ENCODE measurements around the gene DQX1. TPM values are rescaled to one million over a fixed set of nuclear protein-coding genes. Genes with fewer than 3 reads are reported as not detected.
A peak's percentile ranks its signal among the peaks of the same experiment; 100 is the strongest.

Gene DQX1
- total RNA-seq, 1 donor from 2014 or later: 9.6 TPM

DNA sequence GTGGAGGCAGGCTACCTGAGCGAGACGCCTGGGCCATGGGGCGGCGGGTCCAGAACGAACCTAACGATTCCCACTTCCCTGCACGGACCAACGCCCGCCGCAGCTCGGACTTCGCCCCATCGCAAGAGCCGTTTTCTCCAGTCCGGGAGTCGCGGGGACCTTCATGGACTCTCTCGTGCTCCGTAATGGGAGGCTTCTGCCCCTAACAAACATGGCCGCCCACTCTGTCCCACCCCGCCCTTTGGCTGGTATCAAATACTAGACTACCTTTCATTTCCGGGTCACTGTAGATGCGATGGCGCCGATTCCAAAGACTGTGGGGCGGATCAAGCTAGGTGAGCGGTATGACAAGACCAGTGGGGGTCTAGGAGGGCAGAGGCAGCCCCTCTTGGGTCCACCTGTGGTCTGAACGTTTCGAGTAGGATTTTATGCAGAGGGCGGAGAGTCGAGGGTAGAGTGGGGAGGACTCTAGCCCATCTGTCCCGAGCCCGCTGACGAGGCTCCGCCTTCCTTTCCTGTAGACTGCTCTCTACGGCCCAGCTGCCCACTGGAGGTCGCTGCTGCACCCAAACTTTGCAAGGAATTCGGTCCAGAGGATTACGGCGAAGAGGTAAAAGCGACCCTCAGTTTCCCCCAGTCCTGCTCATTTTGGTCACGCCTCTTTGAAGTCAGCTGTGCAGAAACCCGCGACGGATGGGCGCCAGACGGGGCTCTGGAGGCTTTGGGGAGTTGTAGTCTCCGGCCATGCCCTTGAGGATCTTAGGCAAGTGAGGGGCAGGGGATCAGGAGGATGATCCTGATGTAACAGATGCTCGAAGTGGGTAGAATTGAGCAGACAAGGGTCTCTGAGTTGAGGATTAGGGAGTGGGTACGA lies 43.0 kb downstream of the DQX1 start, which contains the start of the genes CCDC142 and TTC31:
TSS of gene CCDC142 (minus strand) at position 198 of the 874 bp plus-strand sequence. CDS start at position 37, 161 bp downstream.
TSS of gene TTC31 (plus strand) at position 281 of the 874 bp plus-strand sequence. CDS start at position 296, 15 bp downstream.
- H3K4me1 ChIP-seq: peaks cover 35% of the 10 kb centered on the region
- no peaks in the 10 kb centered on the region for H3K27me3 ChIP-seq
- DNase-seq (ENCODE audit: extremely low spot score in 2 of 2): peak in 1 of 2 donors; percentile 98
- H3K36me3 ChIP-seq: no peaks in the 10 kb centered on the region
- peak within 1 kb of the TSS; percentile 87 for H3K27ac ChIP-seq
- H3K4me3 ChIP-seq: peak within 1 kb of the TSS; percentile 75 to 79
- intact Hi-C loops (cut with DNase I): loop anchor here (2.0 to 10.0 kb wide), 2 partner anchors 104 to 748 kb away; partner anchors contain the start of gene TPRKB
- peak; percentile 89 to 98 for TF ChIP-seq POLR2AphosphoS5 (IDR thresholded peaks at IDR 0.05; ENCODE audit: insufficient read depth in 1 of 2, low read depth in 1 of 2)
- TF ChIP-seq, protein P1, sequence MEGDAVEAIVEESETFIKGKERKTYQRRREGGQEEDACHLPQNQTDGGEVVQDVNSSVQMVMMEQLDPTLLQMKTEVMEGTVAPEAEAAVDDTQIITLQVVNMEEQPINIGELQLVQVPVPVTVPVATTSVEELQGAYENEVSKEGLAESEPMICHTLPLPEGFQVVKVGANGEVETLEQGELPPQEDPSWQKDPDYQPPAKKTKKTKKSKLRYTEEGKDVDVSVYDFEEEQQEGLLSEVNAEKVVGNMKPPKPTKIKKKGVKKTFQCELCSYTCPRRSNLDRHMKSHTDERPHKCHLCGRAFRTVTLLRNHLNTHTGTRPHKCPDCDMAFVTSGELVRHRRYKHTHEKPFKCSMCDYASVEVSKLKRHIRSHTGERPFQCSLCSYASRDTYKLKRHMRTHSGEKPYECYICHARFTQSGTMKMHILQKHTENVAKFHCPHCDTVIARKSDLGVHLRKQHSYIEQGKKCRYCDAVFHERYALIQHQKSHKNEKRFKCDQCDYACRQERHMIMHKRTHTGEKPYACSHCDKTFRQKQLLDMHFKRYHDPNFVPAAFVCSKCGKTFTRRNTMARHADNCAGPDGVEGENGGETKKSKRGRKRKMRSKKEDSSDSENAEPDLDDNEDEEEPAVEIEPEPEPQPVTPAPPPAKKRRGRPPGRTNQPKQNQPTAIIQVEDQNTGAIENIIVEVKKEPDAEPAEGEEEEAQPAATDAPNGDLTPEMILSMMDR (IDR thresholded peaks at IDR 0.05): peak; percentile 49 to 83 (median 76)
- peak in 1 of 2 donors; percentile 29 for TF ChIP-seq POLR2A (IDR thresholded peaks at IDR 0.05)
- no peaks in the 10 kb centered on the region for H3K9me3 ChIP-seq

DNA sequence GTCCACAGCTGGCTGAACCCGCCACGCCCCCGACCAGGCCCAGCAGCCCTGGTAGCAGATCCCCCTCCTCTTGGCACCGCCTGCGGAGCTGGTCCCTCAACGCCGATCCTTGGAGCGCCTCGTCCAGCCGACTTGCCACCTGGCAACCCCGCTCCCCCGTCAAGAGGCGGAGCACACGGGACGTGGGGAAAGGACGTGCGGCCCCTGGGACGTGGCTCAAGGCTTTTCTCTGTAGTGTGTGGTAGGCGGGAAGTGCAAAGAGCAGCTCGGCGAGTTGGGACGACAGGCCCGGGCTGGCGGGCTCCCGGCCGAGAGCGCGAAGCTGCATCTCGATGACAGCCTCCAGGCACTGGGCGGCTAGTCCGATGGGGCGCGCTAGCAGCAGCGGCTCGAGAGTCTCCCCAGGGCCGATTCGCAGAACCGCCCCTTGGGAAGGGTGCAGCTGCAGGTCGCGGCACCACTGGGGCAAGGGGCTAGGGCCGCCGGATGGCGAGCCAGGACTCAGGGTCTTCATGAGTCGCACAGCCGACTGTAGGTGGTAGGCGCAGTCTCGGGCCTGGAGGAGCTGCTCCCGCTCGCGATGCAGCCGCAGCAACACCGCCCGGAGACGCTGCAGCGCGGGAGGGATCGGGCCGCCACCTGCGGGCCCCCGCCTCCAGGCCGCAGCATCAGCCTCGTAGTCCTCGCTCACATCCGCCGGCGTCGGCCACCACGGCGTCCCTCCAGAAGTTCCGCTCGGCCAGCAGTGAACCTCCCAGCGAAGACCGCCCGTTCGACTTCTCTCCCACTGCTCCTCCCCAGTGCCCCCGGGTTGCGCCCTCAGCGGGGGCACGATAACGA lies 43.9 kb downstream of the DQX1 start:
- H3K27ac ChIP-seq: peak overlapping the region; percentile 87
- no peaks in the 10 kb centered on the region for H3K9me3 ChIP-seq
- H3K27me3 ChIP-seq: no peaks in the 10 kb centered on the region
- TF ChIP-seq POLR2AphosphoS5 (IDR thresholded peaks at IDR 0.05; ENCODE audit: insufficient read depth in 1 of 2, low read depth in 1 of 2) (no peak), POLR2A (IDR thresholded peaks at IDR 0.05) (no peak)
- TF ChIP-seq, protein P1 (IDR thresholded peaks at IDR 0.05): no peak
- peaks cover 35% of the 10 kb centered on the region for H3K4me1 ChIP-seq
- peak overlapping the region; percentile 75 to 79 for H3K4me3 ChIP-seq
- intact Hi-C loops (cut with DNase I): loop anchor here (2.0 to 10.0 kb wide), 2 partner anchors 105 to 747 kb away; partner anchors contain the start of gene TPRKB
- DNase-seq (ENCODE audit: extremely low spot score in 2 of 2): no peak
- H3K36me3 ChIP-seq: peaks cover 0 to 5% of the 10 kb centered on the region in 2 donors

DNA sequence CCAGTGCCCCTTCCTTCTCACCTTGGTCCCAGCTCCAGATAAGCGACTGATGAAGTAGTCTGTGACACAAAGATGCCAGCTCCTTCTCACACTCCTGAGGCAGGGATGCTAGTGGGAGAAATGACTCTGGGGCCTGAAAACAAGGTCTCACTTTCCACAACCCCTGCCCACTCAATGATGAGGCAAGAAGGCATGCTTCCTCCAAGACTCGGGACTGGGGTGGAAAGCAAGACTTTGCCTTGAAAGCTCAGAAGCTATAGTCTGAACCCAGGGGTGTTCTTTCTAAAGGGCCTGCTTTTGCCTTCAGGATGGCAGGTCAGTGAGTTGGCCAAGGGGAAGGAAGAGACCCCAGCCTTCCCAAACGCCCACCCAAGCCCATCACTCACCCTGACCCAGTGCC lies 44.6 kb downstream of the DQX1 start:
- no peak overlapping the region for H3K27ac ChIP-seq
- no peaks in the 10 kb centered on the region for H3K27me3 ChIP-seq
- peaks cover 35% of the 10 kb centered on the region for H3K4me1 ChIP-seq
- TF ChIP-seq, protein P1 (IDR thresholded peaks at IDR 0.05): no peak
- no peak for TF ChIP-seq POLR2A (IDR thresholded peaks at IDR 0.05)
- TF ChIP-seq POLR2AphosphoS5 (IDR thresholded peaks at IDR 0.05; ENCODE audit: insufficient read depth in 1 of 2, low read depth in 1 of 2): no peak
- H3K9me3 ChIP-seq: no peaks in the 10 kb centered on the region
- no peak for DNase-seq (ENCODE audit: extremely low spot score in 2 of 2)
- intact Hi-C loops (cut with DNase I): loop anchor here (10.0 kb wide), 1 partner anchor 747 kb away; the partner anchor contains the start of gene TPRKB
- peak overlapping the region; percentile 75 to 79 for H3K4me3 ChIP-seq
- H3K36me3 ChIP-seq: peaks cover 0 to 5% of the 10 kb centered on the region in 2 donors

DNA sequence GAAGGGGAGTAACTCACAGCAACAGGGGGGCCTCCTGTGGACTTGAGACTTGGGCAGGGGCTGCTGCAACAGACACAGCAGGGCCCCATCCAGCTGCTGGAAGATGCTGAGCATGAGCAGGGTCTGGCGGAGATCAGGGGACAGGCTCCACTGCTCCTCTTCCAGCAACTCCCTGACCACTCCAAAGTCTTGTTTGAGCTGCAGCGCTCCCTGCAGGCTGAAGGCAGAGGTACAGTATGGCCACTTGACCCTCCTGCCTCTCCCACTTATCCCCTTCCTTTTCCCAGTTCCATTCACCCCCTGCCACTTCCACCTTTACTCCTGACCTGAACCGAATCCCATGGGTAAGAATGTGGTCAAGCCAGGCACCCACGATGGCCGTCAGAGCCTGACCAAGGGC lies 51.1 kb downstream of the DQX1 start:
- Histone ChIP-seq H3K27ac (no peak overlapping the region), H3K4me1 (peaks cover 23% of the 10 kb centered on the region), H3K27me3 (no peaks in the 10 kb centered on the region), H3K36me3 (peaks cover 0 to 20% of the 10 kb centered on the region in 2 donors), H3K4me3 (no peak overlapping the region), H3K9me3 (no peaks in the 10 kb centered on the region)
- intact Hi-C loops (cut with DNase I): no loop called here
- no peak for DNase-seq (ENCODE audit: extremely low spot score in 2 of 2)
- TF ChIP-seq POLR2A (IDR thresholded peaks at IDR 0.05): no peak
- TF ChIP-seq POLR2AphosphoS5 (IDR thresholded peaks at IDR 0.05; ENCODE audit: insufficient read depth in 1 of 2, low read depth in 1 of 2): no peak
- TF ChIP-seq, protein P1 (IDR thresholded peaks at IDR 0.05): no peak
